SK-N-SH (cell line): ENCODE measurements around the gene CCDC177.

Source experiments
- CTCF ChIP-seq: fragments of 200-600 bp; sonication (generic); IDR thresholded peaks from 2 replicates; pipeline ENCODE4 v1.6.1; 2017; ENCODE audit warnings: antibody characterized with exemption, mild to moderate bottlenecking, moderate library complexity
- ELF1 ChIP-seq: IDR thresholded peaks from 2 replicates; pipeline ENCODE4 v1.4.0; 2012
- EZH2phosphoT487 ChIP-seq: fragments of 200-600 bp; sonication (generic); IDR thresholded peaks from 2 replicates; pipeline ENCODE4 v1.6.1; 2017; ENCODE audit warnings: low read depth, mixed run types, mild to moderate bottlenecking, antibody characterized with exemption, moderate library complexity, borderline replicate concordance
- JUND ChIP-seq: IDR thresholded peaks from 2 replicates; pipeline ENCODE4 v1.4.0; 2012
- MAX ChIP-seq: IDR thresholded peaks from 2 replicates; pipeline ENCODE4 v1.4.0; 2012; ENCODE audit warnings: low read depth
- NFIC ChIP-seq: IDR thresholded peaks from 2 replicates; pipeline ENCODE4 v1.4.0; 2012; ENCODE audit warnings: borderline replicate concordance
- RFX5 ChIP-seq: IDR thresholded peaks from 2 replicates; pipeline ENCODE4 v1.6.1; 2012; ENCODE audit warnings: mild to moderate bottlenecking, improper control_type of control experiment, low read length
- USF1 ChIP-seq: IDR thresholded peaks from 2 replicates; pipeline ENCODE4 v1.4.0; 2012; ENCODE audit warnings: low read depth, borderline replicate concordance
- YY1 ChIP-seq: IDR thresholded peaks from 2 replicates; pipeline ENCODE4 v1.4.0; 2012; ENCODE audit warnings: low read depth, mild to moderate bottlenecking
- ZBTB33 ChIP-seq: IDR thresholded peaks from 2 replicates; pipeline ENCODE4 v1.4.0; 2012; ENCODE audit warnings: low read depth, borderline replicate concordance

GRCh38 chr14:69593018-69593677 lies 18.5 kb upstream of the CCDC177 start:
- TF ChIP-seq NFIC = no peak
- no peak for TF ChIP-seq USF1
- TF ChIP-seq JUND = no peak
- no peak for TF ChIP-seq MAX
- TF ChIP-seq YY1 = no peak
- TF ChIP-seq RFX5 = no peak
- no peak for TF ChIP-seq CTCF
- no peak for TF ChIP-seq EZH2phosphoT487
- TF ChIP-seq ELF1 = no peak
- no peak for TF ChIP-seq ZBTB33
